Activated naive CD4-positive, alpha-beta T cell treated with anti-CD3 and anti-CD28 coated beads, Interleukin-2, amount 10 ng/mL, durations not matched to agents 7 days and 5 days (primary cell): ENCODE data around the gene CCDC138.
"Not testable (repeated sequence)": the region's sequence is repeated elsewhere in the genome, so short reads cannot be mapped to it uniquely, and the experiment has no call there.

Source experiments
- CTCF ChIA-PET: fragments of 350-600 bp; sonication (Branson Sonifier 250); formaldehyde crosslinking; loops from one replicate; lab custom pipeline; 2021; ENCODE audit warnings: antibody characterized with exemption; lab: Charles Lee
- DNase-seq: peaks from one replicate; pipeline ENCODE4 v3.0.0-alpha.2; 2020
- H3K27ac Mint-ChIP-seq: one replicate; pipeline ENCODE4 v1.8.0; 2021; ENCODE audit warnings: mild to moderate bottlenecking, moderate library complexity, mixed read lengths
- H3K27me3 Mint-ChIP-seq: one replicate; pipeline ENCODE4 v1.8.0; 2021; ENCODE audit warnings: mild to moderate bottlenecking, mixed read lengths
- H3K36me3 Mint-ChIP-seq: one replicate; pipeline ENCODE4 v1.8.0; 2021; ENCODE audit warnings: mixed read lengths
- H3K4me1 Mint-ChIP-seq: one replicate; pipeline ENCODE4 v1.8.0; 2021; ENCODE audit warnings: mixed read lengths
- H3K4me3 Mint-ChIP-seq: one replicate; pipeline ENCODE4 v1.8.0; 2021; ENCODE audit warnings: mild to moderate bottlenecking, moderate library complexity, mixed read lengths
- H3K9me3 Mint-ChIP-seq: one replicate; pipeline ENCODE4 v1.8.0; 2021; ENCODE audit warnings: mixed read lengths

The CCDC138 gene

DNA sequence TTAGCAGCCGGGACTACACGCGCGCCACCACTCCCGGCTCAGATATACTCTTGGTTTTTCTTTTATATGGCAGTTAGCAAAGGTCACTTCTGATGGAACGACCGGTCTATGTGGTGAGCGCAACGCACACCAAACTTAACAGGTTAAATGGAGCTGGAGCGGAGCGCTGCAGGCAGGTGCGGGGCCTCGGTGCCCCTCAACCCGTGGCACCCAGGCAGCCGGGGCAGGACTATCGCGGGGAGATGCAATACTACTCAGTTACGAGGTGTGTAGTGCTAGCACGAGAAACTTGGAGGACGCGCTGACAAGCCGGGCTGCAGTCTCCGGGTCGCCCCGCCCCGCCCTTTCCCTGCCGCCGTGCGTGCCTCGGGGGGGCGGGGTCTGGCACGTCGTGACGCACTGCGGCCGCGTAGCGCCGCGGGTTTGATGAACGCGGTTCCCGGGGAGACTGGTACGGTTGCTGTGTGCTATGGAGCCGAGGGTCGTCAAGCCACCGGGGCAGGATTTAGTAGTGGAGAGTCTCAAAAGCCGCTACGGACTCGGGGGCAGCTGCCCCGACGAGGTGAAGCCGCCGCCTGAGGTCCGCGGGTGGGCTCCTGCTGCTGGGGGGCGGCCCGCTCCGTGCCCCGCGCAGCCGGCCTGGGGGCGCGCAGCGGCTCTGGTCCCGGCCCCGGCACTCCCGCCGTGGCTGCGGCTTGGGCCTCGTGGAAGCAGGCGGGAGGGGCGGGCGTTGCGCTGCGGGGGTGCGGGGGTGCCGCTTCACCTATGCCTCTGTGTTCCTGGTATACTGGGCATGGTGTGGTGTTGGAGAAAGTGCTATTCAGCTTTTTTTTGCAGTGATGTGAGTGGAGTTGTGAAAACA is at the start of gene CCDC138:
Gene CCDC138 (plus strand): TSS at position 418 of the 862 bp plus-strand sequence. CDS start 52 bp downstream, at position 470.
- peak within 1 kb of the TSS; percentile 95 for H3K27ac Mint-ChIP-seq
- DNase-seq = peak; percentile 94
- H3K36me3 Mint-ChIP-seq = peaks cover 30% of the 10 kb centered on the region
- no peaks in the 10 kb centered on the region for H3K9me3 Mint-ChIP-seq
- CTCF ChIA-PET = no interaction called here
- H3K4me1 Mint-ChIP-seq = peaks cover 23% of the 10 kb centered on the region
- peak within 1 kb of the TSS; percentile 85 for H3K4me3 Mint-ChIP-seq
- no peaks in the 10 kb centered on the region for H3K27me3 Mint-ChIP-seq

DNA sequence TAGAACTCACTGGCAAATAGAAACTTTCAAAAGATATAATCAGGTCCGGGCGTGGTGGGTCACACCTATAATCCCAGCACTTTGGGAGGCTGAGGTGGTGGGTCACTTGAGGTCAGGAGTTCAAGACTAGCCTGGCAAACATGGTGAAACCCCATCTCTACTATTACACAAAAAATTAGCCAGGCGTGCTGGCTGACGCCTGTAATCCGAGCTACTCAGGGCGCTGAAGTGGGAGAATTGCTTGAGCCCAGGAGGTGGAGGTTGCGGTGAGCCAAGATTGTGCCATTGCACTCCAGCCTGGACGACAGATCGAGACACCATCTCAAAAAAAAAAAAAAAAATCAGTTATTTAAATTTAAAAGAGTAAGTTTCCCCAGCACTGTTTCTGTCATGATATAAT is 28.6 kb upstream of the CCDC138 start:
- H3K4me1 Mint-ChIP-seq, CTCF ChIA-PET, H3K9me3 Mint-ChIP-seq, H3K27me3 Mint-ChIP-seq, DNase-seq, H3K4me3 Mint-ChIP-seq, H3K27ac Mint-ChIP-seq: not testable (repeated sequence)
- peaks cover 37% of the 10 kb centered on the region for H3K36me3 Mint-ChIP-seq

DNA sequence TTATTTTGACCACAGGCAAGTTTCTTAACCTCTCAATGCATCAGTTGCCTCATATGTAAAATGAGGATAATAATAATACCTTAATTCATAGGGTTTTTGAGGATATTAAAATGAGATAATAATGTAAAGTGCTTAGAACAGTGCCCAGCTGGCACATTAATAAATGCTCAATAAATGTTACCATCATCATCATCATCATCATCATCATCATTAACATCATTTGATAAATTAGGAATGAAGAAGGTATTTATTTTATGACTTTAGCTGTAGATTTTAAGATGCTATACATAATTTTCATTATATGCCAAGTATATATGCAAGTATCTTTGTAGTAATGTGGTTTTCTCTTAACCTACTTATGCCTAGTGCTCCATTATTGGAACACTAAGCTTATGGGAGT is 24.0 kb upstream of the CCDC138 start:
- peaks cover 12% of the 10 kb centered on the region for H3K4me1 Mint-ChIP-seq
- H3K27ac Mint-ChIP-seq, DNase-seq, H3K9me3 Mint-ChIP-seq, H3K4me3 Mint-ChIP-seq, H3K27me3 Mint-ChIP-seq, CTCF ChIA-PET: not testable (repeated sequence)
- H3K36me3 Mint-ChIP-seq = peaks cover 51% of the 10 kb centered on the region

DNA sequence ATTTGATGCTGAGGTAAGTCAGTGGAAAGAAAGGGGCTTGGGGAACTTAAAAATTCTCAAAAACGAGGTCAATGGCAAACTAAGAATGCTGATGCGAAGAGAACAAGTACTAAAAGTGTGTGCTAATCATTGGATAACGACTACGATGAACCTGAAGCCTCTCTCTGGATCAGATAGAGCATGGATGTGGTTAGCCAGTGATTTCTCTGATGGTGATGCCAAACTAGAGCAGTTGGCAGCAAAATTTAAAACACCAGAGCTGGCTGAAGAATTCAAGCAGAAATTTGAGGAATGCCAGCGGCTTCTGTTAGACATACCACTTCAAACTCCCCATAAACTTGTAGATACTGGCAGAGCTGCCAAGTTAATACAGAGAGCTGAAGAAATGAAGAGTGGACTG is 19.9 kb upstream of the CCDC138 start:
- CTCF ChIA-PET, DNase-seq, H3K4me3 Mint-ChIP-seq, H3K9me3 Mint-ChIP-seq, H3K27me3 Mint-ChIP-seq: not testable (repeated sequence)
- H3K4me1 Mint-ChIP-seq = peaks cover 19% of the 10 kb centered on the region
- peak overlapping the region; percentile 45 for H3K27ac Mint-ChIP-seq
- peaks cover 60% of the 10 kb centered on the region for H3K36me3 Mint-ChIP-seq

DNA sequence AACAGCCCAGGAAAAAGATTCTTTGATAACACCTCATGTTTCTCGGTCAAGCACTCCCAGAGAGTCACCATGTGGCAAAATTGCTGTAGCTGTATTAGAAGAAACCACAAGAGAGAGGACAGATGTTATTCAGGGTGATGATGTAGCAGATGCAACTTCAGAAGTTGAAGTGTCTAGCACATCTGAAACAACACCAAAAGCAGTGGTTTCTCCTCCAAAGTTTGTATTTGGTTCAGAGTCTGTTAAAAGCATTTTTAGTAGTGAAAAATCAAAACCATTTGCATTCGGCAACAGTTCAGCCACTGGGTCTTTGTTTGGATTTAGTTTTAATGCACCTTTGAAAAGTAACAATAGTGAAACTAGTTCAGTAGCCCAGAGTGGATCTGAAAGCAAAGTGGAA is 18.7 kb upstream of the CCDC138 start:
- Mint-ChIP-seq H3K4me1 (peaks cover 19% of the 10 kb centered on the region), H3K27ac (peak overlapping the region; percentile 56), H3K36me3 (peaks cover 67% of the 10 kb centered on the region)
- H3K9me3 Mint-ChIP-seq, DNase-seq, H3K27me3 Mint-ChIP-seq, H3K4me3 Mint-ChIP-seq, CTCF ChIA-PET: not testable (repeated sequence)

DNA sequence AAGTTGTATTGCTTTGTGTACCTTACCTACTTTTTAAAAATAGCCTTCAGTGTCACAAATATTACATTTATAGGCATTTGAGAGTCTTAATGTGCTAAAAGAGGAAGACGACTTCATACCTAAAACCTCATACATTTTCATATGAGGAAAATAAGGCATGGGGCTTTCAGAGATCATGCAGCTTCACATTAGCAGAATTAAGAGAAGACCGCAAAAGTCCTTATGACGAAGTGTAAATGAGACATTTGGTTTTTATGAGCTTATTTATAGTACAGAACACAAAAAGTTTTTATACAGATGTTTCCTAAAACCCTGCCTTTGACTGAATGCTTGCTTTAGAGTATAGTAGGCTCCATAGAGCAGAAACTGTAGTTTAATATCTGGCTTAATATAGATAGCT is 10.1 kb upstream of the CCDC138 start:
- peaks cover 52% of the 10 kb centered on the region for H3K36me3 Mint-ChIP-seq
- no peaks in the 10 kb centered on the region for H3K9me3 Mint-ChIP-seq
- H3K4me1 Mint-ChIP-seq = no peaks in the 10 kb centered on the region
- H3K27ac Mint-ChIP-seq = no peak overlapping the region
- no peak overlapping the region for H3K4me3 Mint-ChIP-seq
- DNase-seq = no peak
- no peaks in the 10 kb centered on the region for H3K27me3 Mint-ChIP-seq
- CTCF ChIA-PET = interaction anchor here (0.8 kb wide), 1 partner anchor 211 kb away, joined by 3 read pairs; no protein-coding TSS in a partner anchor

DNA sequence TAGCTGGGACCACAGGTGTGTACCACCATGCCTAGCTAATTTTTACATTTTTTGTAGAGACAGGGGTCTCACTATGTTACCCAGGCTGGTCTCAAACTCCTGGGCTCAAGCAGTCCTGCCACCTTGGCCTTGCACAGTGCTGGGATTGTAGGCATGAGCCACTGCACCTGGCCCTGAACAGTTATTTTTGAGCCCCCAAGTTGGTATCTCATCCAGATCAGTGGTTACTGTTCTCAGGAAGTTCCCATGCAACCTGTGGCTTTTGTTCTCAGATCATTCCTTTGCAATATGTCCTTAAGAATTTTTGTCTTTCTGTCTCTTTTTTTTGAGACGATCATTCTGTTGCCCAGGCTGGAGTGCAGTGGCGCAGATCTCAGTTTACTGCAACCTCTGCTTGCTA is 7.7 kb upstream of the CCDC138 start:
- Mint-ChIP-seq H3K27me3 (no peaks in the 10 kb centered on the region), H3K27ac (peak overlapping the region; percentile 2), H3K4me1 (no peaks in the 10 kb centered on the region), H3K4me3 (no peak overlapping the region), H3K36me3 (peaks cover 53% of the 10 kb centered on the region), H3K9me3 (no peaks in the 10 kb centered on the region)
- no peak for DNase-seq
- CTCF ChIA-PET = no interaction called here

DNA sequence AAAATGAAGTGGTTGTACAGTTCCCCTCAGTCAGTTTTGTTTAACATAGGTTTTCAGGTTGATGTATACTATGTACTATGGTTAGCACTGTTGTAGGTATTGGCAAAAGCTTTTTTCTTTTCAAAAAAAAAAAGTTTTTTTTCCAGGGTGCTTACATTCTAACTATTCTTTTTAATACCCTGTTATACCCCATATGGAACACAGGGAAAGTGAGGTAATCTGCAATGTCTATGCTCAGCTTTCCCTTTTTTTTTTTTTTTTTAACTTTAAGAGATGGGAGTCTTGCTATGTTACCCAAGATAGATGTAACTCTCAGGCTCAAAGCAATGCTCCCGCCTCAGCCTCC is 590 bp upstream of the CCDC138 start:
- Mint-ChIP-seq H3K4me1 (peaks cover 23% of the 10 kb centered on the region), H3K36me3 (peaks cover 30% of the 10 kb centered on the region), H3K27me3 (no peaks in the 10 kb centered on the region), H3K4me3 (peak overlapping the region; percentile 85), H3K9me3 (no peaks in the 10 kb centered on the region), H3K27ac (peak overlapping the region; percentile 95)
- DNase-seq = no peak
- CTCF ChIA-PET = no interaction called here

DNA sequence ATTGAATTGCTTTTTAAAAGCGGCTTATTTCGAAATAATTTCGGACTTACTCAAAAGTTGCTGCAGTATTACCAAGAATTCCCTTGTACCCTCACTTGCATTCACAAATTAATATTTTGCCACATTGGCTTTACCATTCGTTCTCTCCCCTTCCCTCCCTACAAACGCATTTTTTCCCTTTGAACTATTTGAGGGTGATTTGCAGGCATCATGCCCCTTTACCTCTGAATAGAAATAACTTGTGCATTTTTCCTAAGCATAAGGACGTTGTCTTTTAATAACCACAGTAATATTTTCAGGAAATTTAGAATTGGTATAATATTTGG is 608 bp downstream of the CCDC138 start:
- no peaks in the 10 kb centered on the region for H3K27me3 Mint-ChIP-seq
- H3K36me3 Mint-ChIP-seq = peaks cover 25% of the 10 kb centered on the region
- CTCF ChIA-PET = no interaction called here
- peak overlapping the region; percentile 82 for H3K27ac Mint-ChIP-seq
- DNase-seq = no peak
- no peaks in the 10 kb centered on the region for H3K9me3 Mint-ChIP-seq
- peak overlapping the region; percentile 77 for H3K4me3 Mint-ChIP-seq
- H3K4me1 Mint-ChIP-seq = peaks cover 23% of the 10 kb centered on the region

DNA sequence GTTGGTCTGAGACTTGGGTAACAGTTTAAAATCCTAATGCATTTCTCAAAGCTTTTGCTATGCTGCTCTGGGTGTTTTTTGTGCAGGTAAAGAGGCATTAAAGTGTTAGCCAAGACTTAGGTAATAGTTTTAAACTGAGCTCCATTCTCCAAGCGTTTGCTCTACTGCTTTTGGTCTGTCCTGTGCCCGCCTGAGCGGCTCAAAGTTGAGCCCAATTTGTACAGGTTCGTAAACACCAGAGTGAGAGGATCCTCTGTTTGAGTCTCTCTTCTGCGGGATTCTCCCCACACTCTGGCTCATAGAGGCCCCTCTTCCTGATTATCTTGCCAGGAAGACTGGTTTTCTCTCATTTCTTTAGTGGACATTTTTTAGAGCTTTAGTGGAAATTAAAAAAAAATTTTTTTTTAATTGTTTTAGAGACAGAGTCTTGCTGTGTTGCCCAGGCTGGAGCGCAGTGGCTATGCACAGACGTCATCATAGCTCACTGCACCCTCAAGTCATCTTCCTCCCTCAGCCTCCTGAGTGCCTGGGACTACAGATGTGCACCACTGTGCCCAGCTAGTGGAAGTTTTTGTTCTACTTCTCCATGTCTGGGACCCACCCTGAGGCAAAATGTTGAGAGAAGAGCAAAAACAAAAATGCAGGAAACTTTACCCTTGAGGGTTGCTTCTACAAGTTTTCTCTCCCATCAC is 16.6 kb downstream of the CCDC138 start:
- H3K4me3 Mint-ChIP-seq = no peak overlapping the region
- CTCF ChIA-PET = no interaction called here
- H3K27ac Mint-ChIP-seq = no peak overlapping the region
- no peak for DNase-seq
- H3K36me3 Mint-ChIP-seq = peaks cover 35% of the 10 kb centered on the region
- H3K4me1 Mint-ChIP-seq = no peaks in the 10 kb centered on the region
- no peaks in the 10 kb centered on the region for H3K9me3 Mint-ChIP-seq
- H3K27me3 Mint-ChIP-seq = no peaks in the 10 kb centered on the region

- H3K4me3 Mint-ChIP-seq = no peak overlapping the region
- no peaks in the 10 kb centered on the region for H3K27me3 Mint-ChIP-seq
- CTCF ChIA-PET = no interaction called here
- peaks cover 41% of the 10 kb centered on the region for H3K36me3 Mint-ChIP-seq
- no peak overlapping the region for H3K27ac Mint-ChIP-seq
- no peaks in the 10 kb centered on the region for H3K4me1 Mint-ChIP-seq
- H3K9me3 Mint-ChIP-seq = peaks cover 13% of the 10 kb centered on the region
- no peak for DNase-seq
These were observed 18.5 kb downstream of the CCDC138 start for GRCh38 chr2:108805032-108805431.

- Mint-ChIP-seq H3K27me3 (no peaks in the 10 kb centered on the region), H3K36me3 (peaks cover 48% of the 10 kb centered on the region), H3K4me1 (no peaks in the 10 kb centered on the region), H3K9me3 (peaks cover 20% of the 10 kb centered on the region), H3K27ac (no peak overlapping the region), H3K4me3 (no peak overlapping the region)
- no peak for DNase-seq
- CTCF ChIA-PET = no interaction called here
These were observed 19.2 kb downstream of the CCDC138 start for GRCh38 chr2:108805782-108806181.

DNA sequence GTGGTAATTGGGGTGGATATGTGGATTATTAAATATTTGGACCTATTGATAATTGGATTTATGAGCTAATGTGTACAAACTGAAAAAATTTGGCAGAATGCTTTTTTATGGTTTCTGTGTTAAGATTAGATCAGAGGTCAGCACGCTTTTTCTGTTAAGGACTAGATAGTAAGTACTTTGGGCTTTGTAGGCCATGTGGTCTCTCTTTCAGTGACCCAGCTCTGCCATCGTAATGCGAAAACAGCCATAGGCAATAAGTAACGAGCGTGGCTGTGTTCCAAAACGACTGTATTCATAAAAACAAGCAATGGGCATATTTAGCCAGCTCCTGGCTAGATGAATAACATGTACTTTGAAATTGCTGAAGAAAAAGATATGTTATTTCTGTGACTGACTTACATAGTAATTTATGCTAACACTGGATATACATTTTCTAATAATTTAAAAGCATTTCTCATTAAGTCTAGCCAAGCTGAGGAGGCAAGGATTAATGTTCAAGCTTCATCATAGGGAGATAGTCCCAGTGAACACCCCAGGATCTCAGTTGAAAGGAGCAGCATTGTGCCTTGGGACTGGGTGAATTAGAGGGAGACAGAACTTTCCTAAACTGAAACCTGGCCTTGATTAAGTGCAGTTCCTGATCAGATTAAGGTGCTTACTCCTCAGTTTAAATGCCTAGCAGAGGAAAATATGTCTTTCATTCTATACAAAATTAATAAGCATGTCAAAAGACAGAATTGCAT is 20.0 kb downstream of the CCDC138 start:
- Mint-ChIP-seq H3K36me3 (peaks cover 52% of the 10 kb centered on the region), H3K9me3 (peaks cover 22% of the 10 kb centered on the region), H3K27ac (no peak overlapping the region), H3K4me1 (no peaks in the 10 kb centered on the region), H3K27me3 (no peaks in the 10 kb centered on the region), H3K4me3 (no peak overlapping the region)
- CTCF ChIA-PET = no interaction called here
- no peak for DNase-seq

GRCh38 chr2:108809936-108810335 is 23.4 kb downstream of the CCDC138 start:
- H3K27me3 Mint-ChIP-seq = no peaks in the 10 kb centered on the region
- H3K27ac Mint-ChIP-seq = no peak overlapping the region
- no peak overlapping the region for H3K4me3 Mint-ChIP-seq
- DNase-seq = no peak
- H3K9me3 Mint-ChIP-seq = peaks cover 22% of the 10 kb centered on the region
- H3K4me1 Mint-ChIP-seq = no peaks in the 10 kb centered on the region
- CTCF ChIA-PET = no interaction called here
- peaks cover 54% of the 10 kb centered on the region for H3K36me3 Mint-ChIP-seq
